GM12878 (cell line): ENCODE data around the gene GPC6. TPM values are rescaled to one million over a fixed set of nuclear protein-coding genes. Genes with fewer than 3 reads are reported as not detected.

Source experiments
- ATAC-seq: fragments of 200-7000 bp; cut with Tn5 transposase; 3 replicates; pipeline ENCODE4 v1.9.1; 2020; ENCODE audit warnings: mild to moderate bottlenecking, moderate library complexity
- BruUV-seq: library from RNA; stranded (reverse); fragments of 400-500 nt; replicated peaks from 2 replicates; lab custom pipeline; 2021; lab: Mats Ljungman, UMichigan
- CTCF ChIA-PET: fragments of 300-600 bp; sonication (Branson Sonifier 250); formaldehyde crosslinking; extraction: SDS; loops from one replicate; lab custom pipeline; 2021; ENCODE audit warnings: inconsistent platforms; lab: Yijun Ruan, JAX
- POLR2A ChIA-PET: fragments of 350-600 bp; formaldehyde crosslinking; extraction: SDS; loops from one replicate; lab custom pipeline; 2021; ENCODE audit warnings: inconsistent platforms; lab: Charles Lee
- RAD21 ChIA-PET: fragments of 300-600 bp; sonication (Branson Sonifier 250); formaldehyde crosslinking; loops from one replicate; lab custom pipeline; 2023; ENCODE audit warnings: antibody characterized with exemption; ENCODE audit not compliant: unreplicated experiment; lab: Charles Lee
- SMC1A ChIA-PET: fragments of 300-600 bp; sonication (Branson Sonifier 250); formaldehyde crosslinking; loops from one replicate; lab custom pipeline; 2023; ENCODE audit not compliant: unreplicated experiment, uncharacterized antibody; lab: Charles Lee
- DNase-seq: peaks from one replicate; pipeline ENCODE4 v3.0.0-alpha.2; 2011; ENCODE audit warnings: low read depth, low spot score
- FAIRE-seq: peaks from 3 replicates; lab custom pipeline; 2011; peaks lifted over from hg19 to GRCh38; lab: Jason Lieb, UNC
- H2AFZ ChIP-seq: 2 replicates; pipeline ENCODE4 v1.6.0; 2011; ENCODE audit warnings: low read depth, low read length, control low read depth; ENCODE audit not compliant: control insufficient read depth
- H3K27ac ChIP-seq: 2 replicates; pipeline ENCODE4 v1.5.1; 2011; ENCODE audit warnings: control low read depth; ENCODE audit not compliant: control insufficient read depth, insufficient read depth
- H3K27me3 ChIP-seq, 2 experiments: replicated peaks in 1 of 2; 2 replicates each; pipeline versions ENCODE4 v1.6.0 to v1.6.1; 2011; ENCODE audit warnings: low read length in 1 of 2; ENCODE audit not compliant: control insufficient read depth in 2 of 2, insufficient read depth in 2 of 2
- H3K36me3 ChIP-seq, 2 experiments: 2 replicates each; pipeline ENCODE4 v1.5.1; 2011; ENCODE audit warnings: low read length in 1 of 2; ENCODE audit not compliant: control insufficient read depth in 2 of 2, insufficient read depth in 2 of 2
- H3K4me1 ChIP-seq: 2 replicates; pipeline ENCODE4 v1.6.1; 2011; ENCODE audit warnings: mild to moderate bottlenecking, low read length, moderate library complexity, mixed read lengths; ENCODE audit not compliant: control insufficient read depth, insufficient read depth
- H3K4me2 ChIP-seq: 2 replicates; pipeline ENCODE4 v1.6.0; 2011; ENCODE audit warnings: control low read depth; ENCODE audit not compliant: control insufficient read depth, insufficient read depth
- H3K4me3 ChIP-seq: fragments of 200-600 bp; sonication (generic); 2 replicates; pipeline ENCODE4 v1.5.1; 2016
- H3K79me2 ChIP-seq: 2 replicates; pipeline ENCODE4 v1.6.0; 2011; ENCODE audit warnings: low read length; ENCODE audit not compliant: control insufficient read depth, insufficient read depth
- H3K9ac ChIP-seq: 2 replicates; pipeline ENCODE4 v1.8.0; 2011; ENCODE audit warnings: low read length, control low read depth, mixed read lengths; ENCODE audit not compliant: control insufficient read depth, insufficient read depth
- H3K9me3 ChIP-seq: replicated peaks from 3 replicates; pipeline ENCODE4 v1.5.1; 2011; ENCODE audit warnings: mild to moderate bottlenecking, low read length; ENCODE audit not compliant: control insufficient read depth, insufficient read depth
- H4K20me1 ChIP-seq: 2 replicates; pipeline ENCODE4 v1.6.0; 2011; ENCODE audit not compliant: control insufficient read depth, insufficient read depth
- CHD1 ChIP-seq: IDR thresholded peaks from 2 replicates; pipeline ENCODE4 v1.6.1; 2012; ENCODE audit warnings: low read depth, low read length, improper control_type of control experiment
- CREB1 ChIP-seq: IDR thresholded peaks from 2 replicates; pipeline ENCODE4 v1.6.1; 2012; ENCODE audit warnings: low read depth, mild to moderate bottlenecking, inconsistent platforms
- ELK1 ChIP-seq: IDR thresholded peaks from 2 replicates; pipeline ENCODE4 v1.6.1; 2012; ENCODE audit warnings: low read depth, low read length, improper control_type of control experiment
- IRF5 ChIP-seq: fragments of 450-650 bp; IDR thresholded peaks from 2 replicates; pipeline ENCODE4 v1.6.1; 2017; ENCODE audit warnings: borderline replicate concordance
- KLF5 ChIP-seq: fragments of 450-650 bp; IDR thresholded peaks from 2 replicates; pipeline ENCODE4 v1.6.1; 2014; ENCODE audit warnings: mild to moderate bottlenecking; ENCODE audit not compliant: partially characterized antibody
- NR2F1 ChIP-seq: fragments of 450-650 bp; conservative IDR thresholded peaks from 2 replicates; pipeline ENCODE4 v1.6.1; 2017; ENCODE audit warnings: mild to moderate bottlenecking
- SMAD5 ChIP-seq: IDR thresholded peaks from 2 replicates; pipeline ENCODE4 v1.6.1; 2016; ENCODE audit warnings: antibody characterized with exemption, low read depth
- SMARCA5 ChIP-seq: fragments of 450-650 bp; IDR thresholded peaks from 2 replicates; pipeline ENCODE4 v1.6.1; 2017; ENCODE audit warnings: mild to moderate bottlenecking
- ZNF207 ChIP-seq: fragments of 450-650 bp; IDR thresholded peaks from 2 replicates; pipeline ENCODE4 v1.6.1; 2014; ENCODE audit warnings: antibody characterized with exemption, mild to moderate bottlenecking, borderline replicate concordance
- ZZZ3 ChIP-seq: IDR thresholded peaks from 2 replicates; pipeline ENCODE4 v1.6.1; 2011; ENCODE audit warnings: low read depth; ENCODE audit not compliant: control insufficient read depth, insufficient read length
- WGBS: methylation state at CpG from one replicate; pipeline ENCODE4 v1.1.6; 2016; ENCODE audit warnings: low lambda C conversion rate; ENCODE audit not compliant: insufficient replicate concordance, insufficient coverage; ENCODE audit errors: missing lambda C conversion rate; 5-methylcytosine and 5-hydroxymethylcytosine counted together
- in situ Hi-C: fragments of 300-500 bp; cut with MboI; formaldehyde crosslinking; loops from 9 replicates; pipeline ENCODE4 v1.14.3; 2018; ENCODE audit warnings: mixed read lengths
- intact Hi-C: fragments of 100-400 bp; cut with micrococcal nuclease; formaldehyde crosslinking; loops from one replicate; pipeline ENCODE4 v1.14.2; 2022; ENCODE audit not compliant: unreplicated experiment
- polyA plus RNA-seq, 11 experiments: library from polyadenylated mRNA; depleted of rRNA in 4 of 11; unstranded in 6 of 11; stranded (reverse) in 5 of 11; fragments of >200 nt; fragmentation: Nextera tagmentation in 4 of 11; fragmentation: Illumina TruSeq in 1 of 11; extraction: Ambion mirVana in 4 of 11; extraction: Trizol in 1 of 11; gene quantifications; 1 replicate in 1 of 11; 2 replicates in 10 of 11; pipeline versions ENCODE4 v1.2.1 to v1.2.3, GENCODE V29; 2011 to 2016; ENCODE audit warnings: inconsistent platforms in 2 of 11, missing spikeins in 2 of 11, low read depth in 1 of 11
- total RNA-seq, 4 experiments: library from RNA; depleted of rRNA in 3 of 4; stranded (reverse); fragments of >200 nt in 3 of 4; fragmentation: Illumina TruSeq in 1 of 4; extraction: Trizol in 1 of 4; gene quantifications; 2 replicates each; pipeline versions ENCODE4 v1.2.1 to v1.2.3, GENCODE V29; 2013 to 2021

GPC6 gene
- total and polyA plus RNA-seq, 10 of the 15 experiments (the other 5 are each of a cell fraction or from before 2014, with no cell fraction given) = 0.03 to 0.04 (median 0.03) TPM; not detected in 7

GRCh38 chr13:93552596-93552995 lies 326.0 kb downstream of the GPC6 start:
- FAIRE-seq (no peak), ATAC-seq (no peak), DNase-seq (no peak)
- Histone ChIP-seq H3K79me2 (no peaks in the 10 kb centered on the region), H3K4me1 (no peaks in the 10 kb centered on the region), H3K27me3 (no peaks in the 10 kb centered on the region), H2AFZ (no peak overlapping the region), H3K4me2 (no peak overlapping the region), H4K20me1 (no peaks in the 10 kb centered on the region), H3K9me3 (no peaks in the 10 kb centered on the region), H3K9ac (no peak overlapping the region), H3K4me3 (no peak overlapping the region), H3K27ac (no peak overlapping the region), H3K36me3 (no peaks in the 10 kb centered on the region)
- RAD21 ChIA-PET = no interaction called here
- in situ Hi-C loops (no loop called here), intact Hi-C loops (no loop called here)
- no peak for TF ChIP-seq CHD1
- no peak for TF ChIP-seq NR2F1
- TF ChIP-seq SMAD5 = no peak
- CTCF ChIA-PET = no interaction called here
- POLR2A ChIA-PET = no interaction called here
- SMC1A ChIA-PET = no interaction called here
- no TSS peak for BruUV-seq

GRCh38 chr13:93554514-93554913 lies 327.9 kb downstream of the GPC6 start:
- ChIA-PET SMC1A (no interaction called here), RAD21 (no interaction called here), POLR2A (no interaction called here), CTCF (interaction anchor here (0.6 kb wide), 1 partner anchor 740 kb away, joined by 3 read pairs; no protein-coding TSS in a partner anchor)
- no peaks in the 10 kb centered on the region for H3K4me1 ChIP-seq
- H3K9ac ChIP-seq = no peak overlapping the region
- no peak for ATAC-seq
- H3K4me2 ChIP-seq = no peak overlapping the region
- no peak for DNase-seq
- no peaks in the 10 kb centered on the region for H3K9me3 ChIP-seq
- intact Hi-C loops (no loop called here), in situ Hi-C loops (no loop called here)
- no peaks in the 10 kb centered on the region for H4K20me1 ChIP-seq
- no peaks in the 10 kb centered on the region for H3K79me2 ChIP-seq
- H2AFZ ChIP-seq = no peak overlapping the region
- 11% methylated on average over 3 of the region's 3 CpGs for WGBS
- no peak overlapping the region for H3K27ac ChIP-seq
- FAIRE-seq = no peak
- no peak for TF ChIP-seq ZZZ3
- no peak for TF ChIP-seq IRF5
- no peak for TF ChIP-seq SMARCA5
- no peak for TF ChIP-seq CREB1
- TF ChIP-seq ELK1 = no peak
- TF ChIP-seq ZNF207 = no peak
- TF ChIP-seq KLF5 = no peak
- no peaks in the 10 kb centered on the region for H3K36me3 ChIP-seq
- H3K4me3 ChIP-seq = no peak overlapping the region
- H3K27me3 ChIP-seq = no peaks in the 10 kb centered on the region
- no TSS peak for BruUV-seq
